Stimulated activated CD4-positive, alpha-beta T cell treated with anti-CD3 and anti-CD28 coated beads, Interleukin-12 subunit alpha, Interleukin-12 subunit beta, amount 100 ng/mL, for 4 hours (primary cell): ENCODE results near the gene NDUFS6.

Experiments used
- DNase-seq: peaks from one replicate; pipeline ENCODE4 v3.0.0-alpha.2; 2020

Gene NDUFS6

DNA sequence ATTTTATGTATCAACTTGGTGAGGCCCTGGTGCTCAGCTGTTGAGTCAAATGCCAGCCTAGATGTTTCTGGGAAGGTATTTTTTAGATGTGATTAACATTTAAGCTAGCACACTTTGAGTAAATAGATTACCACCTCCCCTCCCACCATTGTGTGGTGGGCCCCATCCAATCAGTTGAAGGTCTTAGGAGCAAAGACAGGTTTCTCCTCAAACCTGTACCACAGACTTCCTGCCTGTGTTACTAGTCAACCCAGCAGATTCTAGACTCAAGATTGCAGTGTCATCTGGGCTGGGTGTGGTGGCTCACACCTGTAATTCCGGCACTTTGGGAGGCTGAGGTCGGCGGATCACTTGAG, 35.3 kb upstream of the NDUFS6 start:
- DNase-seq: no peak

GRCh38 chr5:1767524-1768282, 33.5 kb upstream of the NDUFS6 start:
- DNase-seq: no peak

- DNase-seq: no peak
Observed at GRCh38 chr5:1768283-1769000, 32.8 kb upstream of the NDUFS6 start.

GRCh38 chr5:1769017-1769640, 32.1 kb upstream of the NDUFS6 start:
- no peak for DNase-seq

DNA sequence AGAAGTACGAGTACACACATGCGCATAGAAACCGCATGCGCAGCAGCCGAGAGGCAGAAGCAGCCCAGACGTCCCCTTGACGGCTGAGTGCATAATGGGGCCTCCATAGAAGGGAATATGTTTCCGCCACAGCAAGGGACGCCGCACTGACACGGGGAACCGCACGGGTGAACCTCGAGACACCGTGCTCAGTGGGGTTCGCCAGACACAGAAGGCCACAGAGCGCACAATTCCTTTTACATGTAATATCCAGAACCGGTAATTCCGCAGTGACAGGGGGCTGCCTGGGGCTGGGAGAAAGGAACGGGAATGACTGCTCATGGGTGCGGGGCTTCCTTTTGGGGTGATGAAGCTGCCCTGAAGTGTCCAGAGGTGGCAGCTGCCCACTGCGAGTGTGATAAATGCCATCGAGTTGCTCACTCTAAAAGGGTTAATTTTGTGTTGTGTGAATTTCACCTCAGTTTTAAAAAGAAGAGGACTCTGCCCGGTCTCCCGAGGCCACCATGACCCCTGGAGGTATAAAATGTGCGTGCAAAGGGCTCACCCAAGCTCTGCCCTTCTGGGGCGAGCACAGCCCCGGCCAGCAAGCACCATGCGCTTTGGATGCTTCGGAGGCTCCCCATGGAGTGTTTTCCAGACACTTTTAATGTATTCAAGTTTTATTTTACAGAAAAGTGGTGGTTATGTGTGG, 31.3 kb upstream of the NDUFS6 start:
- DNase-seq: no peak

- DNase-seq: no peak
Observed at GRCh38 chr5:1770443-1770802, 30.8 kb upstream of the NDUFS6 start.

DNA sequence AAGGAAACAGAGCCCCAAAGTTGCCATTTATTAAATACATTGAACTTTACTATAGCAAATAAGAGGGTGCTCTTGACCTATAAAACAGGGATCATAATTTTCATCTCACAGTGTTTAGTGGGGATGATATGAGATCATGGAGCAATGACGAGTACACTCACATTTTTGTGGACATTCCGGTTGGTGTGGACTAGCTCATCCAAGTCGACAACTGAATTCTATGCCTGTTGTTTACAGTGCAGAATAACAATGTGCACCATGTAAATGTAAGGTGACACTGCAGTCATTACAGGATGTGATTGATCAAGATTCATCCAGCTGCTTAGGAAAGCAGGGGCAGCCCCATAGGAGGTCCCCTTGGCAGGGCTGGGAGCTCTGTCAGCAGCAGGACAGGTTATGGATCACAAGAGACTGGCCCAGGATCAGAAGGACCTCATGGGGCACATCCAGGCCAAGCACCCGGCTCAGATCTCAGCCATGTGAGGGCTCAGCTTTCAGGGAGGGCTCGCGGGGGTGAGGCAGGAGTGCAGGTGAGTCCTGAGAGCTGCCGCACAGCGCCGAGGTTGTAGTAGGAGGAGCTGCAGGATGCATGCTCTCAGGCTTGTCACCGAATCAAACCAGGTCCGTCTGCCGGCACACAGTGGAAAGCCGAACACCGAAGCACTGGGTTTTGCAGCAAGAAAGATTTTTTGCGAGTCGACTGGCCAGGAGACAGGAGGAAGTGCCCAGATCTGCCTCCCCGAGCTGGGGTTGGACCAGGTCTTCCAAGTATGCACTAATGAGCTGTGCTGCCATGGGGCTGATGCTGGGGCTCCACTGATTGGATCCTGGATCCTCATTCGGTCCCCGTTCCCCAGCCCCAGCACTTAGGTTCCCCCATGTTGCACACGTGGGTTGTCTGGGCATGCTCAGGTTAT, 29.8 kb upstream of the NDUFS6 start:
- DNase-seq: no peak

- no peak for DNase-seq
Observed at GRCh38 chr5:1772634-1773033, 28.6 kb upstream of the NDUFS6 start.

- no peak for DNase-seq
Observed at GRCh38 chr5:1776831-1777230, 24.4 kb upstream of the NDUFS6 start.

- DNase-seq: no peak
Observed at GRCh38 chr5:1777281-1778137, 23.7 kb upstream of the NDUFS6 start.

DNA sequence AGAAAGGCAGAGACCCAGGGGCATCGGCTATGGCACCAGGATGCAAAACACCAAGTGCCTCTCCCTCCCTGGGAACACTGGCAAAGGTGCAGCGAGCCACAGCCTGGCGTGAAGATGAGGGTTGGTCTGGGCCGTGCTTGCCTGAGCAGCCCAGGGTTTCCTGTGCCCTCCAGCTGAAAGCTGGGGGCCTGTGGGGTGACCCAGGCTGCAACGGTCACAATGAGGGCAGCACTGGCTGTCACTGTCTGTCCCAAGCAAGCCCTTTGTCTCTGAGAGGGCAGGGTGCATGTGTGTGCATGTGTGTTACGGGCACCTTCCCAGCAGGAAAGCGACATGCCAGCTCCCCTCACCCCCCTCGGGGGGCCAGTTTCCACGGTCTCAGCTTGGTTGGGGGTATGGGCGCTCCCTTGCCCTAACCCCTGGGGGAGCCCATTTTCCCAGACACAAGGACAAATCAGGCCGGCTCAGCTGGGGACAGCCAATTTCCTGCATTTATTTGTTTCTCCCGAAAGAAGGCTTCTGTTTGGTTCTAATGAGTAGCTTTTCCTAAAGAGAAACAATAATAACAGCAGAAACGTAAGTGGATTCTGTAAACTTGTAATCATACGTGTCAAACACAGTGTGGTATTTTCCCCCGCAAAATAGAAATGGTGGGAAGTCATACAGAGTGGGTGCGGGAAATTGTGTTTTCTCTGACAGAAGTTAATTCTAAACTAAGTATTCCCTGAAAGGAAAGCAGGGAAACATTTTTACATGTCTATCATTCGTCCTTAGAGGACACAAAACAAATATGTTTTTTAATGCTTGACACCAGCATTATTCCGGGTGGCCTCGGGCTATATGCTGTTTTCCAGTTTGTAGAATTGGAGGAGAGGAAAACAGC, 22.8 kb upstream of the NDUFS6 start:
- DNase-seq: no peak

GRCh38 chr5:1779021-1779680, 22.1 kb upstream of the NDUFS6 start:
- no peak for DNase-seq

GRCh38 chr5:1779782-1780613, 21.2 kb upstream of the NDUFS6 start:
- no peak for DNase-seq

DNA sequence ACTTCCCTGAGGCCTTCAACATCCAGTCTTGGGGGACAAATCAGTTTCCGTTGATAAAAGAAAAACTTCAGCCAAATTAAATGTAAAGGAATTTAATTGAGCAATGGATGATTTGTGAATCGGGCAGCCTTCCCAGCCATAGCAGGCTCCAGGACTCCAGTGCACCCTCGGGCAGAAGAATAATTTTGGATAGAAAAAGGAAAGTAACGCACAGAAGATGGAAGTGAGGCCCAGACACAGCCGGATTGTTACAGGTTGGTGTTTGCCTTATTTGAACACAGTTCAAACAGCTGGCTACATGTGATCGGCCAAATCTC, 20.6 kb upstream of the NDUFS6 start:
- DNase-seq: no peak

- DNase-seq: no peak
Observed at GRCh38 chr5:1781107-1781506, 20.1 kb upstream of the NDUFS6 start.

DNA sequence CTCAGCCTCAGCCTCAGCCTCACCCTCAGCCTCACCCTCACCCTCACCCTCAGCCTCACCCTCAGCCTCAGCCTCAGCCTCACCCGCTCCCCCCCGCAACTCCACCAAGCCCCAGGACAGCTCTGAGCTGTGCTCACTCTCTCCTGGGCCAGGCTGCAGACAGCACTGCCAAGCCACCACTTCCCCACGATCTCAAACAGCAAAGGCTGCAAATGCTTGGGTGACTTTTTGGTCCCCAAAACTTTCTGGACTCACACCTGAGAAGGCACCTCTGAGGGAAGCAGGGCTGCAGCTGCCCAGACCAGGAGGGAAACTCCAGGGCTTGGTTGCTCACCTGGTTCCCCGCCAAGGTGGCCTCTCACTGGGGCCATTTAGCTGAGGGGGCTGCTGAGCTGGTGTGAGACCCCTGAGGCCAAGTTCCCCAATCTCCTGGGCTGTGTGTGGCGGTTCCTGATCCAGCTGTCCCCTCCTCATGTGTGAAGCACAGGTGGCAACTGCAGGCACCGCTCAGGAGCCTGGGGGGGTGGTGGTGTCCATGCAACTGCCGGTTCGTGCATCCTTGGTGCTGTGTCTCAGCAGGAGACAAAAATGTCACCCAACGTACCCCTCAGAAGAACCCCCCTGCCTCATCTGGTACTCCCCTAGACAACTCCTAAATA, 19.4 kb upstream of the NDUFS6 start:
- no peak for DNase-seq

DNA sequence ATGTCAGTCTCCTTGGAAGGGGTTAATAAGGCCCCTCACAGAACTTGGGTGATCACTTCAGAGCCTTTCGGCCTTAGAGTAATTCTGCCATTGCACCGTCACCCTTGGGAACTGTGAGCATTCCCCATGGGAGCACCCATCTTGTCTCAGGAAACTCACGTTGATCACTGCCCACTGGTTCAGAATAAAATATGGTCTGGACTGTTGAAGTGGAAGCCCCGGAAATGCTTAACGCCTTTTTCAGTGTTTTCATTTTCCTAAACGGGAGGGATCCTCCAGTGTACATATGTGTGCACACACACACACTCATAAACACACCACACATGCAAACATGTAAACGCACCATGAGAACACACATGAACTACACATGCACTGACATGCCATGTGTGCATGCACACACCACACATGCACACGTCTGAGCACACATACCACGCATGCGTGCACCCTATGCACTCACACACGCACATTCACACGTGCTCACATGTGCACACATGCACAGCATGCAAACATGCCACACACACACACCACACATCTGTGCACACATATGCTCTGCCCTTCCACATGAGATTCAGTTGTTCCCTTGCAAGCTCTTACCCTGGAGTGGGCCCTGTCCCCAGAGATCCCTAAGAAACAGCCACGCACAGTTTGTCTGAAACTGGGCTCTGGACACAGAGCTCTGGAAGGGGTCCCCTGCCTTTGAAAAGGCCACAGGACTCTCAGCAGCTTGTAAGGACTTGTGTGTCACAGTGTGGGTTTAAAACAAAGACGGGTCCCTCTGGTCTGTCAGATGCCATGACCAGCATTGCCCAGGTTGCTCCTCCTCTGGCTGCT, 18.6 kb upstream of the NDUFS6 start:
- DNase-seq: no peak

DNA sequence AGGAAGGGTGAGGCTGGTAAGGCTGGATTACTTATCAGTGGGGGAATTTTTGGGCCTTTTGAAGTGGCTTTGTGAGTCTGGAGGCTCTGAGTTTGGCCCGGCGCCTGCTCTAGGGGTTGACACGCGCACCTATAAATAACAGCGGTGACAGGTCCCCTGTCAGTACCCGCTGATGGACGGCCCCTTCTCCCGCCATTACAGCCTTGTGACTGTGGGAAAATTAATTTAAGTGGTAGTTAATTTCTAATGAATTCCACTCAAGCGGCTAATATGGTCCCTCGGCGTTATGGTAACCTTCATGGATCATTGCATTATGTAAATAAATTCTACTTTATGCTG, 18.0 kb upstream of the NDUFS6 start:
- no peak for DNase-seq
